CD4-positive, alpha-beta T cell treated with Interleukin-2 at 100 ng/mL for 4 hours (primary cell): ENCODE data around the gene RIBC1.
"Not testable (repeated sequence)": the region's sequence is repeated elsewhere in the genome, so short reads cannot be mapped to it uniquely, and the experiment has no call there.

Source experiments
- DNase-seq: peaks from one replicate; pipeline ENCODE4 v3.0.0-alpha.2; 2020; ENCODE audit warnings: low spot score

RIBC1 gene

GRCh38 chrX:53437206-53437605, 14.5 kb downstream of the RIBC1 start:
- DNase-seq, result no peak

- DNase-seq, result no peak
Measured at GRCh38 chrX:53438174-53438831, 15.6 kb downstream of the RIBC1 start.

GRCh38 chrX:53438832-53439230, 16.2 kb downstream of the RIBC1 start:
- DNase-seq, result no peak

- DNase-seq, result no peak
Measured at GRCh38 chrX:53440101-53440500, 17.4 kb downstream of the RIBC1 start.

GRCh38 chrX:53440621-53441517, 18.2 kb downstream of the RIBC1 start:
- DNase-seq, result peak; percentile 27

- peak; percentile 74 for DNase-seq
Measured at GRCh38 chrX:53441531-53442321, 19.1 kb downstream of the RIBC1 start.

GRCh38 chrX:53442322-53442631, 19.6 kb downstream of the RIBC1 start:
- no peak for DNase-seq

- DNase-seq, result peak; percentile 38
Measured at GRCh38 chrX:53445977-53446376, 23.3 kb downstream of the RIBC1 start.

GRCh38 chrX:53447441-53447840, 24.8 kb downstream of the RIBC1 start:
- no peak for DNase-seq

- DNase-seq, result no peak
Measured at GRCh38 chrX:53449632-53450031, 27.0 kb downstream of the RIBC1 start.

- DNase-seq, result no peak
Measured at GRCh38 chrX:53452812-53453211, 30.1 kb downstream of the RIBC1 start.

- DNase-seq, result no peak
Measured at GRCh38 chrX:53456254-53456653, 33.6 kb downstream of the RIBC1 start.

- DNase-seq, result no peak
Measured at GRCh38 chrX:53458082-53458481, 35.4 kb downstream of the RIBC1 start.

- DNase-seq, result not testable (repeated sequence)
Measured at GRCh38 chrX:53468659-53469058, 46.0 kb downstream of the RIBC1 start.

- no peak for DNase-seq
Measured at GRCh38 chrX:53471346-53471745, 48.7 kb downstream of the RIBC1 start.

GRCh38 chrX:53474707-53475106, 52.0 kb downstream of the RIBC1 start:
- no peak for DNase-seq

- DNase-seq, result no peak
Measured at GRCh38 chrX:53476371-53476770, 53.7 kb downstream of the RIBC1 start.

GRCh38 chrX:53479301-53479700, 56.6 kb downstream of the RIBC1 start:
- DNase-seq, result no peak
